ENCODE results near the gene PRPF4.

GRCh38 chr9:113337714-113338113 lies 62.3 kb downstream of the PRPF4 start:
- TF ChIP-seq CTCF (IDR thresholded peaks at IDR 0.05): no peak
- no peak for TF ChIP-seq POLR2A (IDR thresholded peaks at IDR 0.05)
